Upper lobe of right lung (tissue), 1 donor: ENCODE measurements around the gene UBTF. TPM values are rescaled to one million over a fixed set of nuclear protein-coding genes. Genes with fewer than 3 reads are reported as not detected.

Source experiments
- ATAC-seq: fragments of 200-7000 bp; cut with Tn5 transposase; one replicate; pipeline ENCODE4 v1.9.1; 2020; ENCODE audit warnings: mild to moderate bottlenecking, moderate library complexity
- DNase-seq: peaks from one replicate; pipeline ENCODE4 v3.0.0-alpha.2; 2020
- H3K27ac ChIP-seq: fragments of 200-600 bp; one replicate; pipeline ENCODE4 v1.8.0; 2022
- H3K27me3 ChIP-seq: fragments of 200-600 bp; one replicate; pipeline ENCODE4 v1.8.0; 2022; ENCODE audit warnings: mild to moderate bottlenecking
- H3K36me3 ChIP-seq: fragments of 200-600 bp; one replicate; pipeline ENCODE4 v1.8.0; 2022
- H3K4me1 ChIP-seq: fragments of 200-600 bp; one replicate; pipeline ENCODE4 v1.8.0; 2022
- H3K4me3 ChIP-seq: fragments of 200-600 bp; one replicate; pipeline ENCODE4 v1.8.0; 2022; ENCODE audit warnings: mild to moderate bottlenecking
- H3K9me3 ChIP-seq: fragments of 200-600 bp; one replicate; pipeline ENCODE4 v1.8.0; 2022
- intact Hi-C: fragments of 100-400 bp; cut with DNase I; formaldehyde crosslinking; loops from one replicate; pipeline ENCODE4 v1.11.0; 2022
- total RNA-seq: library from RNA; stranded (reverse); fragmentation: NEBNext Ultra II Directional; extraction: Animal tissue kit (Norgen Biotek cat#: 25700); gene quantifications from one replicate; pipeline ENCODE4 v1.2.1, GENCODE V29; 2021
- TF ChIP-seq, protein P1 (sequence below): fragments of 200-600 bp; IDR thresholded peaks from one replicate; pipeline ENCODE4 v1.8.0; 2022; ENCODE audit warnings: antibody characterized with exemption
- donor health status: DM: no; HTN: yes; CAD: no; lungs with severe emphysema.

UBTF gene
- total RNA-seq, 1 donor from 2014 or later, result 62.6 TPM

DNA sequence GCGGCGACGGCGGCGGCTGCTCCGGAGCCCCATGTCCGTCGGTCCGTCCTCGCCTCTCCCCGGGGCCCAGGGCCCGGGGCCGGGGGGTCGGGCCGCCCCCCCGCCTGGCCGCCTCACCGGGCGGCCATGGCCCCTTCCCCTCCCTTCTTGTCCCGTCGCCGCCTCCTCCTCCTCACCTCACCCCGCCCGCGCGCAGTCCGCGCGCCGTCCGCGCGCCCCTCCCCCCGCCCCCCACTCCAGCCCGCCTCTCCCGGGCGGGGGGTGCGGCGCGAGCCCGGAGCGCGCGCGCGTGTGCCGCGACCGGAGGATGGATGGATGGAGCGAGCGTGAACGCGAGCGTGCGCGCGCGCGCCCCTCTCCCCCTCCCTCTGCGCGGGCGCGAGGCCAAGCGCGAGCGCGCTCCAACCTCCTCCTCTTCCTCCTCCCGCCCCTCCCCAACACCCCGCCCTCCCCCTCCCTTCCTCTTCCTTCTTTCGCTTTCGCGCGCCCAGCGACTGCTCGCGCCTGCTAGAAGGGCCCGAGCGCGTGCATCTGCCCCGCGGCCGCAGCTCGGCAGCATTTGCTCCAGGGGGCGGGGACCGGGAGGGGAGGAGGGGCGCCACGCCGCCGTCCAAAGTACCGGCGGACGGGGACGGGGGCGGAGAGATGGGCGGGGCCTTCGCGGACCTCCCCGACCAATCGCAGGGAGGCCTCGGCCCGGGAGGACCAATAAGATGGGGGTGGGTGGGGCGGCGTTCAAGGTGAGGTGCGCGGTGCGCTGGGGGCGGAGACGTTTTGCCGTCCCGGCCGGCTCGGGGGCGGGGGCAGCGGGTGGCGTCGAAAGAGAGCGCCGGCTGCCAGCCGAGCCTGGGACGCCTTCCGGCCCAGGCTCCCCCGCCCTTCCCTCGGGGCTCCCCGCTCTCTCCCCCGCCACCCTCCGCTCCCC, 19.7 kb downstream of the UBTF start, which contains the start of gene ATXN7L3:
ATXN7L3 (minus strand) TSS at position 332 of the 925 bp plus-strand sequence. CDS start 1,814 bp downstream, outside the sequence.
- H3K9me3 ChIP-seq, result no peaks in the 10 kb centered on the region
- TF ChIP-seq, protein P1, sequence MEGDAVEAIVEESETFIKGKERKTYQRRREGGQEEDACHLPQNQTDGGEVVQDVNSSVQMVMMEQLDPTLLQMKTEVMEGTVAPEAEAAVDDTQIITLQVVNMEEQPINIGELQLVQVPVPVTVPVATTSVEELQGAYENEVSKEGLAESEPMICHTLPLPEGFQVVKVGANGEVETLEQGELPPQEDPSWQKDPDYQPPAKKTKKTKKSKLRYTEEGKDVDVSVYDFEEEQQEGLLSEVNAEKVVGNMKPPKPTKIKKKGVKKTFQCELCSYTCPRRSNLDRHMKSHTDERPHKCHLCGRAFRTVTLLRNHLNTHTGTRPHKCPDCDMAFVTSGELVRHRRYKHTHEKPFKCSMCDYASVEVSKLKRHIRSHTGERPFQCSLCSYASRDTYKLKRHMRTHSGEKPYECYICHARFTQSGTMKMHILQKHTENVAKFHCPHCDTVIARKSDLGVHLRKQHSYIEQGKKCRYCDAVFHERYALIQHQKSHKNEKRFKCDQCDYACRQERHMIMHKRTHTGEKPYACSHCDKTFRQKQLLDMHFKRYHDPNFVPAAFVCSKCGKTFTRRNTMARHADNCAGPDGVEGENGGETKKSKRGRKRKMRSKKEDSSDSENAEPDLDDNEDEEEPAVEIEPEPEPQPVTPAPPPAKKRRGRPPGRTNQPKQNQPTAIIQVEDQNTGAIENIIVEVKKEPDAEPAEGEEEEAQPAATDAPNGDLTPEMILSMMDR, result no peak
- intact Hi-C loops, result no loop called here
- ATAC-seq (peak; percentile 95), DNase-seq (peak; percentile 100)
- peaks cover 26% of the 10 kb centered on the region for H3K4me1 ChIP-seq
- H3K27ac ChIP-seq, result peak within 1 kb of the TSS; percentile 97
- H3K27me3 ChIP-seq, result no peaks in the 10 kb centered on the region
- peaks cover 28% of the 10 kb centered on the region for H3K36me3 ChIP-seq
- H3K4me3 ChIP-seq, result peak within 1 kb of the TSS; percentile 95

DNA sequence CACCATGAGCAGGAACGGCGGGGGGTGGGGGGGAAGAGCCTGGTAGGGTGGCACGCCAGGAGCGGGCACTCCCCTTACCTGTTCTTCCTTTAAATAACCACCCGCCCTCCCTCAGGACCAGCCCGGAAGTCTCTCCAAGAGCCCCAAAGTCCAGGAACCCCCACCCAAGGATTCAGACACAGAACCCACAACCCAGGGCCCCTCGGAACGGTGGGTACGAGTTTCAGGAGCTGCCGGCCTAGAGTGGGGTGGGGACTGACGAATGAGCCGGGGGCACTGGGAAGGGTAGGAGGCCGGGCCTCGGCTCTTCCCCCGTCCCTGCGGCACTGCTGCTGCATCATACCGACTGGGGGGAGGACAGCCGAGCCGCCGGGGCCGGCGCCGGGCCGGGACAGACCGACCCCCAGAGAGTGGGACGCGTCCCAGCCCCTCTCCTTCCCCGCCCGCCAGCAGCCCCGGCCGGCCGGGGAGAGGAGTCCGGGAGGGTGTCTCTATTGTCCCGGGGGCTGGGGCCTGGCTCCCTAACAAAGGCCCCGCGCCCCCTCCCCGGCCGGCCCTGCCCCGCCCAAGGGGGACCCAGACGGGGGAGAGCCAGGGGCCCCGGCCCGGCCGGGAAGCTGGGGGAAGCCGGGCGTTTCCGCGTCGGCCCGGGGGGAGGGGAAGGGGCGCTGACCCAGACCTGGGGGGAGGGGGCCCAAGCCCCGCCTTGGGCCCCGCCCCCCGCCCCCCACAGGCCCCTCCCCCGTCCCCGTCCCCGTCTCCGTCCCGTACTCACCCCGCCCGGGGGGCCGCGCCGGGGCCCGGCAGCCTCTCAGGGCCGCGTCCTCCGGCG, 20.5 kb downstream of the UBTF start:
- H3K4me1 ChIP-seq, result peaks cover 23% of the 10 kb centered on the region
- peak overlapping the region; percentile 95 for H3K4me3 ChIP-seq
- H3K36me3 ChIP-seq, result peaks cover 37% of the 10 kb centered on the region
- peak overlapping the region; percentile 97 for H3K27ac ChIP-seq
- no peaks in the 10 kb centered on the region for H3K9me3 ChIP-seq
- DNase-seq (peak; percentile 87), ATAC-seq (peak; percentile 43)
- intact Hi-C loops, result no loop called here
- H3K27me3 ChIP-seq, result no peaks in the 10 kb centered on the region
- TF ChIP-seq, protein P1, result no peak

DNA sequence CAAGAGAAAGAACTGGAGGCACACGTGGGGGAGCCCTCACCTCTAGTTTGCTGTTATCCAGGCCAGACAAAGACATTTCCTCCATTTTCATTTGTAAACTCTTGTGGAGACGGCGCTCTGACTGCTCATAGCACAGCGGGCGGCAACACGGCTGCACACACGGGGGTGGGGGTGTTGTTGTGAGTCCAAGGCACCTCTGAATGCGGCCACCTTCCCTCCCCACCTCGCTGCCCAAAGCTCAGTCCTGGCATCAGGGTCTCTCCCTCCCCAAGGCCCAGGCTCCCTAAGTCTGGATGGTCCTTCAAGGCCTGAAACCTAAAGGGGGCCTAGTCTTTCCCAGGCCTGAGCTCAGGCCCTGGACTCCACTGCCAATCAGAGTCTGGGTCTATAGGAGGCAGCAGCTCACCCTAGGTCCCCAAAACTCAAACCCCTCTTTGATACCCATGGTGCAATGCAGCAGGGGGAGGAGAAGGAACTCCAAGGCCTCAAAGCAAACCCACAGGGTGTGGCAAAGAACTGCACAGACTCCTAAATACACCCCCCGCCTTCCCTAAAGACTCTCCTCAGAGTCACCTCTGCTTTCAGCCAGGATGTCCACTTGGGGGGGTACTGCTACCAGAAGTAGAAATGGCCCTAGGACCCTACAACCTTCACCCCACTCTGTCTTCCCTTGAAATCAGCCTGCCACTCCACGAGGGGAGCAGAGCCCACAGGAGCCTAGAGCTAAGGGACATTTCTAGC, 21.3 kb downstream of the UBTF start:
- Histone ChIP-seq H3K27me3 (no peaks in the 10 kb centered on the region), H3K36me3 (peaks cover 45% of the 10 kb centered on the region), H3K9me3 (no peaks in the 10 kb centered on the region), H3K27ac (peak overlapping the region; percentile 97), H3K4me3 (peak overlapping the region; percentile 95), H3K4me1 (peaks cover 15% of the 10 kb centered on the region)
- TF ChIP-seq, protein P1, result no peak
- intact Hi-C loops, result no loop called here
- no peak for DNase-seq
- peak; percentile 5 for ATAC-seq

DNA sequence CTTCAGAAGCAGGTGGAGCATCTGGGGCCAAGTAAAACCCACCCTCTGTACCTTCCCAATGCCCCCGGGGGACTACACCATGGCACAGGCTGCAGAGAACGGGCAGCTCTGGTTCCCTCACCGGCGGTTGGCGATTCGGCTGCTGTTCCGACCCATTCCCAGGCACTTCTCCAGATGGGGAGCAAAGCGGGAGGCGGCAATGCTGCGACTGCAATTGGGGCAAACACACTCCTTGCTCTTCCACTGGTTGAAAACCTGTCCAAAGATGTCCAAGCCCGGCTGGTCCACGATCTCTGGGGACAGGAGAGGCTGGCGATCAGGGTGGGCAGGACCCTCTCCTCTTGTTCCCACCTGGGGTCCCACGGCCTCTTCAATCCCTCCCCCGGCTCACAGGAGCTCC, 22.4 kb downstream of the UBTF start:
- Histone ChIP-seq H3K36me3 (peaks cover 47% of the 10 kb centered on the region), H3K9me3 (no peaks in the 10 kb centered on the region), H3K4me1 (peaks cover 20% of the 10 kb centered on the region), H3K4me3 (no peak overlapping the region), H3K27me3 (no peaks in the 10 kb centered on the region), H3K27ac (peak overlapping the region; percentile 97)
- DNase-seq (no peak), ATAC-seq (no peak)
- TF ChIP-seq, protein P1, result no peak
- intact Hi-C loops, result no loop called here
